GM12878 (cell line): ENCODE results near the gene RNF169.

Source experiments
- EGR1 ChIP-seq, 2 experiments: IDR thresholded peaks; 1 replicate in 1 of 2; 2 replicates in 1 of 2; pipeline ENCODE4 v1.6.1; 2011 to 2012; ENCODE audit warnings: low read depth in 2 of 2, low read length in 2 of 2, borderline replicate concordance in 1 of 2, mild to moderate bottlenecking in 1 of 2, moderate library complexity in 1 of 2
- EZH2 ChIP-seq: IDR thresholded peaks from 2 replicates; pipeline ENCODE4 v1.6.1; 2012; ENCODE audit warnings: low read depth, mild to moderate bottlenecking, control low read depth, inconsistent platforms, low read length, borderline replicate concordance; ENCODE audit not compliant: control insufficient read depth
- POLR2AphosphoS2 ChIP-seq: IDR thresholded peaks from 2 replicates; pipeline ENCODE4 v1.6.1; 2011; ENCODE audit warnings: low read depth, mild to moderate bottlenecking, low read length, improper control_type of control experiment, moderate library complexity
- SIN3A ChIP-seq: IDR thresholded peaks from 2 replicates; pipeline ENCODE4 v1.6.1; 2012; ENCODE audit warnings: low read depth, low read length, improper control_type of control experiment

DNA sequence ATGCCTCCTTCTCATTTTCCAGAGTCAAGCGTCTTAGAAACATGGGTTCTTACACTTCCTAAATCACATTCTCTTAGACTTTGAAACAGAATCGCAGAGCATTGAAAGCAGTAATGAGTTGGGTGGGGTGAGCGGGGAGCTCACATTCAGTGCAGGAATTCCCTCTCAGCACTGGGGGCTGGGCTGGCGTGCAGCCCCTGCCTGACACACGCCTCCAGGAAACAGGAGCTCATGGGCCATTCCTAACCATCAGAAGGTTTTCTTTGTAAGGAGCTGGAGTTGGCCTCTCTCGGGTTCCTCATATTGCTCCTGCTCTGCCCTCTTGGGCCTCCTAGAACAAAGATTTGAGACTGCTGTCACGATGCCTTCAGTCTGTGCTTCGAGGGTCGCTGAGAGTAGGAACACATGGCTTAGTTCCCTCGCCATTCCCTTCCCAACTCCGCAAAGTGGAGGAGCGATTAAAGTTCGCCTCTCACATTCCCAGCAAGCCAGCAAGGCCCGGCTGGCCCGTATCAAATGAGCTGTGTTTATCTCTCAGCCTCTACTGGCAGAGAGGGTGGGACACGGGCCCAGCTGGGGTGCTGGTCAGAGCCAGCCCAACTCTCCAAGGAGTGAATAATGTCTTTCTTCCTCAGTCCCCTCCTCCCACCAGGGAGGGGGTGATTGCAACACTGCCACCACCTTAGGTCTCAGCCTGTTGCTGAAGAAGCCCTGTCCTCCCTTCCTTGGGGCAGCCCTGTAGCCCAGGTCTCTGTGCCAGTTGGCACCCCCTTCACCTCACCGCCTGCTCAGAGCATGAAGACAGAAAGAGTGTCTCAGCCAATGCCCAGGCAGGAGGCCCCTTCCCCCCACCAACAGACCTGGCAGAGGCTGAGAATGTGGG, 27.8 kb upstream of the RNF169 start:
- TF ChIP-seq EZH2 = no peak
- TF ChIP-seq POLR2AphosphoS2 = no peak
- no peak for TF ChIP-seq SIN3A
- TF ChIP-seq EGR1 (IDR thresholded peaks at IDR 0.05; ENCODE audit: borderline replicate concordance in 1 of 2, low read depth in 2 of 2, low read length in 2 of 2) = no peak
